Peyer's patch (tissue), 4 donors: Measurements from ENCODE around the gene RWDD3.

ENCODE experiments used
- POLR2A ChIP-seq, 2 donors: fragments of 450-650 bp; IDR thresholded peaks; one replicate each; pipeline ENCODE4 v1.5.1; 2017; ENCODE audit warnings: antibody characterized with exemption in 2 of 2, mild to moderate bottlenecking in 2 of 2, moderate library complexity in 2 of 2
- TF ChIP-seq, protein P1 (sequence below), 6 experiments: fragments of 450-650 bp in 4 of 6; fragments of 200-600 bp in 2 of 6; sonication (generic) in 1 of 6; IDR thresholded peaks; one replicate each; pipeline ENCODE4 v1.5.1; 2017 to 2019; ENCODE audit warnings: antibody characterized with exemption in 6 of 6, mild to moderate bottlenecking in 3 of 6, moderate library complexity in 1 of 6

DNA sequence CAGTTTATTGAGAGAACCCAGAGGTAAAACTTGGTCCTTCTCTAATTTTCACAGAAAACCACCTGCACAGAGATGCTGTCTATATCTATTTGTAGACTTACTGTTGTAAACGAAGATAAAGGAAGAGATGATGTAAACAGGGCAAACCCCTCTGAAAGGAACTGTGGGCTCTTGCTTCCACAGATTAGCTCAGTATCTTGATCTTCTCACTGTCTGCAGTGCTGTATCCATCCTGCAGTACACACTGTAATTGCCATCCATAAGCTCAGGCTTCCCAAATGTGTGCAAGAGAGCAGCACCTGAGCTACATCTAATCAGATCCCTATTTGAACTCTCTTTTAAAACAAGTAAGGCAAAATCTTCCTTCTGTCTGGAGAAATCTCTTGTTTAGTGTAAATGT lies 16.6 kb upstream of the RWDD3 start:
- TF ChIP-seq, protein P1, sequence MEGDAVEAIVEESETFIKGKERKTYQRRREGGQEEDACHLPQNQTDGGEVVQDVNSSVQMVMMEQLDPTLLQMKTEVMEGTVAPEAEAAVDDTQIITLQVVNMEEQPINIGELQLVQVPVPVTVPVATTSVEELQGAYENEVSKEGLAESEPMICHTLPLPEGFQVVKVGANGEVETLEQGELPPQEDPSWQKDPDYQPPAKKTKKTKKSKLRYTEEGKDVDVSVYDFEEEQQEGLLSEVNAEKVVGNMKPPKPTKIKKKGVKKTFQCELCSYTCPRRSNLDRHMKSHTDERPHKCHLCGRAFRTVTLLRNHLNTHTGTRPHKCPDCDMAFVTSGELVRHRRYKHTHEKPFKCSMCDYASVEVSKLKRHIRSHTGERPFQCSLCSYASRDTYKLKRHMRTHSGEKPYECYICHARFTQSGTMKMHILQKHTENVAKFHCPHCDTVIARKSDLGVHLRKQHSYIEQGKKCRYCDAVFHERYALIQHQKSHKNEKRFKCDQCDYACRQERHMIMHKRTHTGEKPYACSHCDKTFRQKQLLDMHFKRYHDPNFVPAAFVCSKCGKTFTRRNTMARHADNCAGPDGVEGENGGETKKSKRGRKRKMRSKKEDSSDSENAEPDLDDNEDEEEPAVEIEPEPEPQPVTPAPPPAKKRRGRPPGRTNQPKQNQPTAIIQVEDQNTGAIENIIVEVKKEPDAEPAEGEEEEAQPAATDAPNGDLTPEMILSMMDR (IDR thresholded peaks at IDR 0.05) = no peak
- no peak for TF ChIP-seq POLR2A (IDR thresholded peaks at IDR 0.05)
